GM19452 (cell line): ENCODE data around the gene FOXN3.
A peak's percentile ranks its signal among the peaks of the same experiment; 100 is the strongest.

Experiments
- ATAC-seq: cut with Tn5 transposase; IDR thresholded peaks from one replicate; pipeline ENCODE4 v1.9.1; 2021; ENCODE audit not compliant: unreplicated experiment

FOXN3 gene, protein sequence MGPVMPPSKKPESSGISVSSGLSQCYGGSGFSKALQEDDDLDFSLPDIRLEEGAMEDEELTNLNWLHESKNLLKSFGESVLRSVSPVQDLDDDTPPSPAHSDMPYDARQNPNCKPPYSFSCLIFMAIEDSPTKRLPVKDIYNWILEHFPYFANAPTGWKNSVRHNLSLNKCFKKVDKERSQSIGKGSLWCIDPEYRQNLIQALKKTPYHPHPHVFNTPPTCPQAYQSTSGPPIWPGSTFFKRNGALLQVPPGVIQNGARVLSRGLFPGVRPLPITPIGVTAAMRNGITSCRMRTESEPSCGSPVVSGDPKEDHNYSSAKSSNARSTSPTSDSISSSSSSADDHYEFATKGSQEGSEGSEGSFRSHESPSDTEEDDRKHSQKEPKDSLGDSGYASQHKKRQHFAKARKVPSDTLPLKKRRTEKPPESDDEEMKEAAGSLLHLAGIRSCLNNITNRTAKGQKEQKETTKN

DNA sequence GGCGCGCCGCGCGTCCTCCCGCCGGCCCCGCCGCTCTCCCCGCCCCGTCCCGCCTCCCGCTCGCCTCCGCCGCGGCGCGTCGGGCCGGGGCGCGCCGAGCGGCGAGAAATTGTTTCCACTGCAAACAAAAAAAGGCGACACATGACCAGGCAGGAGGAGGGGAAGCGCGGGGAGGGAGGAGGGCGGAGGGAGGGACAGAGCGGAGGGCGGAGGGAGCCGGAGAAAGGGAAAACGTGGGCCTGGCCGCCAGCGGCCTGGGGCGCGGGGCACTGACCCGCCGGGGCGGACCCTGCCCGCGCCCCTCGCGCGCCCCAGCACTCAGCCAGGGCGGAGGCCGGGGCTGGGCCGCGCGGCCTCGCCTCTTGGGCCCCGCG is at the start of gene FOXN3:
Gene FOXN3 (minus strand): TSS at position 143 of the 374 bp plus-strand sequence. CDS start 4,757 bp downstream, outside the sequence.
- peak; percentile 50 for ATAC-seq

DNA sequence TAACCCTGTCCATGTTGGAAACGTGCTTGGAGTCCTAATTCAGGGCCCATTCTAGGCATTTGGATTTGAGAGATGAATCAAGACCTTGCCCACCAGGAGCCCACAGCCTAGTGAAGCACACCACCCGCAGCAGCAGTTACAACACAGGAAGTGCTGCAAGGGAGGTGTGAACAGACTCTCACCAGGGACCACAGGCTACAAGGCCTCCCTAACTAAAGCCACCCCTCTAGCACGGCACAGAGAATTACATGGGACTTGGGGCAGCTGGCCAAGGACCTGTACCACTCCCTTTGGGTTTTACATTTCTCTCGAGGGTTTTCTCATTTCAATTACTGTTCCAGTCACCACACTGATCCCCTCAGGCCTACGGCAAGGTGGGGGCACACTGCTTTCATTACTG is 49.5 kb upstream of the FOXN3 start:
- peak; percentile 83 for ATAC-seq

DNA sequence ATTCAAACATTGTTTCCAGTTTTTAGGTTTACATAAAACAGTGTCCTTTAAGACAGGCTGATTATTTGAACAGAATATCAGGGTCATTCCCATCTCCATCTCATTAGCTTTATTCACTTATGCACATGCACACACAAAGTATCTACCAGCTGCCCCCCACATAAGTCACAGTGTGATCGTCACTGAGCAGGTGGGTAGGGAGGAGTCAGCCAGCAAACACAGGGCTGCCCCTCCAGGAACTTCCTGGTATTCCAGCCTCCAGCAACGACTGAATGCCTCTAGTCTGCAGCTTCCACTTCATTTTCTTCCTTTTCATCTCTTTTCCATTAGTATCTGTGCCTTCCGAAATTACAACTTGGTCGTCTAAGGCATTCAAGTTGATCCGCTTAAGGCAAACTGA is 48.8 kb upstream of the FOXN3 start:
- ATAC-seq = no peak

DNA sequence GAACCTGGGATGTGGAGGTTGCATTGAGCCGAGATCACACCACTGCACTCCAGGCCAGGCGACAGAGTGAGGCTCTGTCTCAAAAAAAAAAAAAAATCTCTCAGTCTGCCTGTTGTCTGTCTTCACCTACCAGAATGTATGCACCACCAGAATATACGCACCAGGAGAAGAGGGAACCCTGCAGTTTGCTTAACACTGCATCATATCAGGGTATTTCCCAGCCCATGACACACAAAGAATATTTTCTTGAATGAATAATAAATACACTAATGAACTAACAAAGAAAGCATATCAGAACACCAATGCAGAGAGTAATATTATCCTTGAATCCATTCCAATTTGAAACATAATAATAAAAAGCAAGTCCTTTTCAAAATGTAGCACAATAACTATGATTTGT is 44.2 kb upstream of the FOXN3 start:
- no peak for ATAC-seq

DNA sequence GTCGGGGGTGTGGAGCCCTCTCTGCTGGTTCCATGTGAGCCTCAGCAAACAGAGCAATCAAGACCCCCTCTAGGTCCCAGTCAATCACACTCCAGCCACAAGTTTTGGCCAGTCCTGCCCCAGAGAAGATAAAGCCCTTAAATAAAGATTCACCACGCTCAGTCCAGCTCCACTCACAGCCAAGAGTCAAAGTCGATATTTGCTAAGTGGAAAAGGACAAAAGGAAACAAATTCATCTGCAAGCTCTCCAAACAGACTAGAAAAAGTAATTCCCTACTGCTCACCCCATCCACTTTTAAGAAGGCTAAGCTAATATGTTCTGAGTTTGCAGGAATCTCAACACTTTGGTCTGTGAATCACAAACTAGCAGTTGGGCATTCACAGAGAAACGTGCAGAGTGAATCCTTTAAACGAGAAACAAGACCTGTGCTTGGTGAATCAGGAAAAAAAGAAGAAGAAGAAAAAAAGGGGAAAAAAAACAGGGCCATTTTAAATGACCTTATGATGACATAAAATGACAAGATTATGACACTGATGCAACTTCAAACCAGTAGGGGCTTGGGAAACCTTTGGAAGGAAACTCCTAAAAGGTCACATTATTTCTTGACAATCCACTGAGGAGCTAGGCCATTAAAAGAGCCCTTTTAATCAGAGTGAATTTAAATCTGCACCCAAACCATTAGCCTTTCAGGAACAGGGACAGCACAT is 41.8 kb upstream of the FOXN3 start:
- ATAC-seq = no peak

DNA sequence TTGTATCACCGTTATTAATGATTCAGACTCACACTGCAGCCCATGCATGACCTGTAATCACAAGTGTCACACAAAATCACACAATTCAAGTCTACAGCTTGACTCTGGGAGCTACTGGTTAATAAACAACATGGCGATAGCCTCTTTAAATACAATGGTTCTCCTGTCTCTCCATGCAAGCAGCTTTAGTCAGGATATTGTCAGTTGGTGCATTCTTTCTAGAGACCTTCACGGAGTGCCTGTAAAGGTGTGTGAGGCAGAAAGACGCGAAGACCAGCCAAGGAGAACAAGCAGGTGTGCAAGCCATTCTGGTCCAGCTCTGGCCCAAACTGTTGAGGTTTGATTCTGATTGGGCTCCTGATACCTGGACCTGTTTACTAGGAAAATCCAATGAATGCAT is 40.0 kb upstream of the FOXN3 start:
- no peak for ATAC-seq

DNA sequence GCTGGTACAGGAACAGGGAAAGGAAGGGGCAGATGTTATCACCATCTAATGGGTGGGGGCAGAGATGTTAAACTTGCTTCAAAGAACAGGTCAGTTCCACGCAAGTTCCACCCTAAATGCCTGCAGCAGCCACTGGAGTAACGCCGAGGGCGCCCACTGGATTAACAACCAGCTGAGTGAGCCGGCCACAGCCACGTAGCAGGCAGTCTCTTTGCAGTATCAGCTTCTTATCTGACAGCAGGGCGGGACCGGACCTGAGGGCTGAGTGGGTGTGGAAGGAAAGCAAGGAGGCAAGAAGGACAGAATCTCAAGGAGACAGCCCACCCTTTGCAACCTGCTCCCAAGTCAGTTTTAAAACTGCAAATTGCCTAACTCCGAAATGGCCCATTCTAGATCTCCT is 38.4 kb upstream of the FOXN3 start:
- no peak for ATAC-seq

DNA sequence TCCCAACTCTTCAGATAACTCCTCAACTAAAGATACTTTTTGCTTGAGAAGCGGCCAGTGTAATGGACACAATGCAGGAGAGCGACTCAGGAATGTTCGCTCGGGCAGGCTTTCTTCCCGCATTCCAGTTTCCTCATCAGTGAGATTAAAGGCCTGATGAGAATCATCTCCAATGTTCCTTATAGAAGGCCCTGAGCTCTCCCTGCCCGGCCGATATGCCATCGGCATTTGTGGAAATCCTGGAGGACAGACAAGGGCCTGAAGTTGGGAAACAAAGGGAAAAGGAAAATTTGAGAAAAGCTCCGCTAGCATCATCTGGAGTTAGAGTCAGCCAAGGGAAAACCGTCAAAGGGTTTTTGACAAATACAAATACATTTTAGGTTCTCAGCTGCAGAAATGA is 38.0 kb upstream of the FOXN3 start:
- ATAC-seq = no peak

DNA sequence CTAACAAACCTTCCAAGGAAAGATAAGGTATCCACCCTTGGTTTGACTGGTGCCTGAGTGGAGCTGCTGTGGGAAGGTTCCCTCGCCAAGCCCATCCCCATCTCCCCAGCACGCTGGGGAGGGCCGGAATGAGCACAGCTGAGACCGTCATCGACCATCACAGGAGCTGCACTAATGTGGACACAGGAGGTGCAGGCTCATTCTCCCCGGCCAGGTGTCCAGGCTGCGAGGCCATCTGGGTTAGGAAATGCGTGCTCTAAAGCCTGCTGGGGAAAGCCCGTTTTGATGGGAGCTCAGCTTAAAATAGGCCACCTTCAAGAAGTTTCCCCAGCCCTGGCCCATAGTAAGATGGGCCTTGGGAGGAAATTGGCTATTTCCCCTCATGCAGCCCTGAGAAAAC is 35.2 kb upstream of the FOXN3 start:
- no peak for ATAC-seq

DNA sequence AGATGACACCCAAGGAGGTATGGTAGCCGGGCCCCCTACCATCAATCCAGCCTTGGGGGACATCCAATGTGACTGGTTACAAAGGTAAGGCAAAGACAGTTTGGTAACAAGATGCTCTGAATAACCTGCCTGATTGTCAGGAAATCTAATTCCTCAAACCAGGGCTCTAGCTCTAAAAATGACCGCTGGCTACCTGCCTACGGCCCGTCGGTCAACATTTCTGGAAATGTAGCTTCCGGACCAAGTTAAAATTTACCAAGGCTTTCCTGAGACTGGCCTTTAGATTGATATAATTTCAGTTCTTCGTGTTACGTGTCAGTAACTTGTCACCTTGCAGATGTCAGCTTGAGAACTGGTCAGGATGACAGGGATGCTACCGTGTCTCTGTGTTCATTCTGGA is 34.2 kb upstream of the FOXN3 start:
- no peak for ATAC-seq

DNA sequence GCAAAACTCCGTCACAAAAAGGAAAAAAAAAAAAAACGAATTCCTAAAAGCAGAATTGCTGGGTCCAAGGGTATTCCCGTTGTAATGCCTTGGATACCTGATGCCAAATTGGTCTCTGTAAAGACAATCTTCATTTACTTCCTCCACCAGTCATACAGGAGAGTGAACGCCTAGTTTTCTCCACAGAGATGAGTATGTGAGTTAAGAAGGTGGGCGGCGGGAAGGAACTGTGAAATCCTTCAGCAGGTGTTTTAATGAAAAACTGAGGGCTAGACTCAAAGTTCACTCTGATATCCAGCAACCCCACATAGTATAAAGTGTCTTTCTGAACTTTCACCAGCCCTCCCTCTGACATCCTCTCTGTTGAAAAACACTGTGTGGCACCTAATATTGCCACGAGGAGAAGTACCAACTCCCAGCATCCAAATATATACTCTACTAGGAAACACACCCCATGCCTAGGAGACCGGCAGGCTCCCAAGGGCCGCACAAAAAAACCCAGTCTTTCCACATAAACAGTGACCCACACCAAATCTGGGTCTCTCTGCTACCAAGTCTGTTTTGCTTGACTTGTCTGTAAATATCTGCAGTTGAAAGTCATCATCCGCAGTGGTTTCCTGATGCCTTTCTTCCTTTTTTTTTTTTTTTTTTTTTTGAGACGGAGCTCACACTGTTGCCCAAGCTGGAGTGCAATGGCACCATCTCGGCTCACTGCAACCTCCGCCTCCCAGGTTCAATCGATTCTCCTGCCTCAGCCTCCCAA is 30.3 kb upstream of the FOXN3 start:
- no peak for ATAC-seq

DNA sequence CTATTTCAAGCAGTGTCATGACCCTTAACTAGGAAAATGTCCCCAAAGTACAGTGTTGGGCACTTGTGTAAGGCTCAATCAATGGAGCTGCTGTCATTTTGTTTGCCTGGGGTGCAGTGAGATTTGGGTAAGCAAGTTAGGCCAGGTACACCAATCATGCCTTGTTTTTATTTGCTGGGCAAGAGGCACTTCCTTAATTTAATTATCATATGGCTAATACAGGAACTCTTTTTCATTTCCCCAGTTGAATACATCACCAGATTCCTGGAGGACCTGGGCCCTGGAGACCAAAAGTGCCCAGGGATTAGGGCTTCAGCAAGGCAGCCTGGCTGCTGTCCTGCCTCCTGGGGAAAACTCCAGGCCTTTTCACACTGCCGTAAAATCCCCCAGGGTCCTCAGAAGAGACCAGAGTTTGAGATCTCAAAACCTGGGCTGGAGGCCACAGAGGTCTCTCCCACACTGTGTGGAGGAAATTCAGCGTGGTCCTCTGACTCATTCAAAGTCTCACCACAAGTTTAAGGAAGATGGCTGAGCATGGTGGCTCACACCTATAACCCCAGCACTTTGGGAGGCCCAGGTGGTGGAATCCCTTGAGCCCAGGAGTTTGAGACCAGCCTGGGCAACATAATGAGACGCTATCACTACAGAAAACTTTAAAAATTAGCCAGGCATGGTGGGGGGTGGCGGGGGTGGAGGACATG is 28.4 kb upstream of the FOXN3 start:
- ATAC-seq = peak; percentile 61

DNA sequence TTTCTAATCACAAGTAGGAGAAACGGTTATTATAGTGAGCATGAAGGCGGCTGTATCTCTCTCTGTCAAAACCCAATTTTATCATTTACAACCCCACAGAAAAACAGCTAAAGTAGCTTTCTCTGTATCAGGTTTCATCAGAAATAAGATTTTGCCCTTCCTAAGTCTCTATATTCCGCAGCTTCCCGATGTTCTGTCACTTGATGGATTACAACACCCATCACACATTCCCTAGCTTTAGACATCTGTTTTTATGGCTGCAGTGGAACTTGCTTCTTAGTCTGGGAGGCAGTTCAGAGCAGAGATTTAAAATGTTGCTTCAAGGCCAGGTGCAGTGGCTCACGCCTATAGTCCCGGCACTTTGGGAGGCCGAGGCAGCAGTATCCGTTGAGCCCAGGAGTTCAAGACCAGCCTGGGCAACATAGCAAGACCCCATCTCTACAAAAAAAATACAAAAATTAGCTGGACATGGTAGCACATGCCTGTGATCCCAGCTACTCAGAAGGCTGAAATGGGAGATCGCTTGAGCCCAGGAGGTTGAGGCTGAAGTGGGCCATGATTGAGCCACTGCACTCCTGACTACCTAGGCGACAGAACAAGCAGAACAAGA is 27.6 kb upstream of the FOXN3 start:
- no peak for ATAC-seq

DNA sequence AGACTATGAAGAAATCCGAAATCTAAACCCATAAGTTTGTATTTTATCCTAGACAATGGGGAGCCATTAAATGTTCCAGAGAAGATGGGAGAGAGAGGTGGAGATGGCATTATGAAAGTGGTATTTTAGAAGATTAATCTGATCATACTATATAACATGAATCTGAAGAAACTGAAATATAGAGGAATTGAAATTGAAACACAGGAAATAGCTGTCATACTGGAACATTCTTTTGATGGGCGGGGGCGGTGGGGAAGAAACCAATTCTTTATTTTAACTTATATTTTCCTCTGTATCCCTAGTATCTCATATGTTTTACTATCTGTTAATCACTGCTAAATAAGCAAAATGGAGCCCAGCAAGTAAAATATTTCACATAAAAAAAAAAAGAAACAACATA is 27.0 kb upstream of the FOXN3 start:
- ATAC-seq = no peak

DNA sequence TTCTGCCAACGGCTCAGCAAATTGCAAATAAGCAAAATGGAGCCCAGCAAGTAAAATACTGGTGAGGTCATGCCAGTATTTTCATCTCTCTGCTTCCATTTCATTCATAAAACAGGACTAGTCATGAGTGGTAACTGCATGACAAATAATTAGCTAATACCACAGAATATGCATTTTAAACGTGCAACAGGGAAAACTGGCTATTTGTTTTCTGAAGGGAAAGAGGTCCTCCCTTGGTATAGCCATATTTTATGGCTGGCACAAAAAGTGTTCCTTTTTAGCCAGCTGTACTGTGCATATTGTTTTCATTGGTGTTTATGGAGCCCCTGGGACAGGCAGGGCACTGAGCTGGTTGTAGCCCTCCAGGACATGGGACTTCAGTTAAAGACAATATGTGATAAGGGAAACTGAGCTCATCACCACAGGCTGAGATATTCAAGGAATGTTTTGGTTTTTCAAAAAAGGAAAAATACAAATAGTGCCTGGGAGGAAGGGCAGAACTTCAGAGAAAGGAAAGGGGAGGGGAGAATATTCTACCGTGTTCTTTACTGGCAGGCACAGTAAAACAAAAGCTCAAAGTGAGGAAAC is 26.1 kb upstream of the FOXN3 start:
- no peak for ATAC-seq

DNA sequence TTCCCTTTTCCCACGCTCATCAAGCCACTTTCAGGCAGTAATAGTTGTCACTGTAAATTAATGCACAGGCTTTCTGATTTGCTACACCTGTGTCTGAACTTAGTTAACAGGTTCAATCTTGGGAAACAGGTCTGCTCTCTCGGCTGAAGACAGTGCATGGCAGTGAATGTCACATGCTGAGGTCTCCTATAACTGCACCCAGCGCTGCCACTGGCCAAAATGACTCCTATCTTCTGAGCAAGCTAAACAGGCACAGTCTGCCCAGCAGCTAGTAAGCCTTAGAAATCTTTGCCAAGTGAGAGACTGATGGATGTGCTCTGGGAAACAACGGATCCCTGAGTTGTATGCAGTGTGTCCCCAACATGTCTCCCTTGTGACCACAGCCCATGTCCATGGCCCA is 25.2 kb upstream of the FOXN3 start:
- no peak for ATAC-seq

DNA sequence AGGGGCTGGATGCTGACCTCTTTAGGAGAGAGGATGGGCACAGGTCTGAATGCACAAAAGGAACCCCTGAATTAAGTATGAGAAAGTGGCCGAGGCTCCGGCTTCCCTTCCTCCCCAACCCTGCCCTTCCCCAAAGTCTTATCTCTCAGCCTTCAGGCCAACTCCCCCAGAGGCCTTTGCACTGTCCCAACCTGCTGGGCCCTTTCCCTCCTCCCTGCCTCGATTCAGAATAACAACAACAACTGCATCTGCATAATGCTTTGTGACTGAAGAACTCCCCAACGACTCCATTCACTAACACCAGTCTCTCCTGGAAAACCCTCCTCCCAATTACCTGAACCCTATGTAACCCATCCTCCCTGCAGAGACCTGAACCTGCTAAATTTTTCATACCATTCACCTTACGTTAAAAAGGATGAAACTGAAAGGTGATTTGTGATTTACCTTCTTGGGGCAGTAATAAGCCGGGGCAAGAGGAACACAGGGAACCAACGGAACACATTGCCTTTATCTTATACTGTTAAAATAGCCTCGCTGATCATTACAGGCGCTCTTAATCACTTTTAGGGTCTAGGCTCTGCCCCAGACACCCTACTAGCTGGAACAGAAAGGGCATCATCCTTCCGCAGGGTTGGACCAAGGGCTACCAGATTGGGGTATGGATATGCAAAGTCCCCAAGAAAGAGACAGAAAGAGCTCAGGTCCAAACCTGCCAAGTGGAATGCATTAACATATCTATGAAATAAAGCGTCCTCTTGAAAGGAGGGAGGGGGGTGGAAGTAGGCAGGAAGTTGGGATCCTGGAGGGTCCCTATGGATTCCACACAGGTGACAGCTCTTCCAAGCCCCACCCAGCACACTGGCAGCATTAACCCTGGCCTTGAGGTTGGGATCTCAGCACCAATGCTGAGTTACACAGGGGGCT is 24.2 kb upstream of the FOXN3 start:
- ATAC-seq = no peak

DNA sequence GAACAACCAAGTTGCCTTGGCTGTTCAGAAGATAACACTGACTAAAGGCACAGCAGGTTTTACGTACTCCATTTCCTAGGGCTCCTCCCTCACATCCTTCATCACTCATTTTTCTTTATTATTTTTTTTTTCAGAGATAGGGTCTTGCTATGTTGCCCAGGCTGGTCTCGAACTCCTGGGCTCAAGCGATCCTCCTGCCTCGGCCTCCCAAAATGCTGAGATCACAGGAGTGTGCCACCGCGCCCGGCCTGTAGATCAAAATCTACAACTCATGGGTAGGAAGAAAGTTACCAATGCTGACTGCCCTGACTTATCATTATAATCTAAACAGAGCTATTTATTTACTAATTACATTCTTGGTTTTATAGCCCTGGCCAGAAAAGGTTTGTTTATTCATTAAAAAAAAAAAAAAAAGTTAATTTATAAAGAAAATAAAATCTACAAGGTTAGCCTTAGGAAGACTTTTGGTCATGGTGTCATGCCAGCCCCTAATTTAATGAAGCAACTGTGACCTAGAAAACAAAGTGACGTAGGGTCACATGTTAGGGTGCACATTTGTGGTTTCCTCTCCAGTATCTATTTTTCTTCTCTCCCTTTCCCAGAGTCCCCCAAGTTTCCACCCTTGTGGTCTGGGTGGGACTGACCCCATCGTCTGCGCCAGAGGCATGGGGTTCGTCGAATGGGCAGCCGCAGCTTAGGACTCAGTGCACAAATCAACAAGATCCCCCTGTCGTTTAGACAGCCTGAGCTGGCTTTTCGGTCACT is 19.0 kb upstream of the FOXN3 start:
- no peak for ATAC-seq

DNA sequence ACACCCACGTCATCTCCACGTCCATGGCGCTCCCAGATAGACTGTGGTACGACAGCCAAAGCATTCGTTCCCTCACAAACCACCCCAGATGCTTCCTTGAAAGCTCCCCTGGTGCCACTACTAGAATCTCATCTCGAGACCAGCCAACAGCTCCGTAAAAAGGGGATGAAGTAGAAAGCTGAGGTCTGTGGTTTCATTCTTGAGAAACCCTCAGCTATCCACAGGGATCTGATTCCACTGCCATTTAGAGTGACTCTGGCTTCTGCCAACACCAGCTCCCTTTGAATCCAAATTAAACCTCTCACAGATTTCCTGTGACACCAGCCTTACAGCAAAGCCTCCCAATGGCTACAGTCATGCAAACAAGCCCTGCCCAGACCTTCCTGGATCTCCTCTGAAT is 18.5 kb upstream of the FOXN3 start:
- ATAC-seq = no peak
